HG03060 (cell line): ENCODE measurements around the gene ST6GALNAC6.

Experiments used
- ATAC-seq: cut with Tn5 transposase; IDR thresholded peaks from one replicate; pipeline ENCODE4 v1.9.1; 2021; ENCODE audit warnings: low read depth, moderate number of reproducible peaks; ENCODE audit not compliant: unreplicated experiment

ST6GALNAC6 gene

DNA sequence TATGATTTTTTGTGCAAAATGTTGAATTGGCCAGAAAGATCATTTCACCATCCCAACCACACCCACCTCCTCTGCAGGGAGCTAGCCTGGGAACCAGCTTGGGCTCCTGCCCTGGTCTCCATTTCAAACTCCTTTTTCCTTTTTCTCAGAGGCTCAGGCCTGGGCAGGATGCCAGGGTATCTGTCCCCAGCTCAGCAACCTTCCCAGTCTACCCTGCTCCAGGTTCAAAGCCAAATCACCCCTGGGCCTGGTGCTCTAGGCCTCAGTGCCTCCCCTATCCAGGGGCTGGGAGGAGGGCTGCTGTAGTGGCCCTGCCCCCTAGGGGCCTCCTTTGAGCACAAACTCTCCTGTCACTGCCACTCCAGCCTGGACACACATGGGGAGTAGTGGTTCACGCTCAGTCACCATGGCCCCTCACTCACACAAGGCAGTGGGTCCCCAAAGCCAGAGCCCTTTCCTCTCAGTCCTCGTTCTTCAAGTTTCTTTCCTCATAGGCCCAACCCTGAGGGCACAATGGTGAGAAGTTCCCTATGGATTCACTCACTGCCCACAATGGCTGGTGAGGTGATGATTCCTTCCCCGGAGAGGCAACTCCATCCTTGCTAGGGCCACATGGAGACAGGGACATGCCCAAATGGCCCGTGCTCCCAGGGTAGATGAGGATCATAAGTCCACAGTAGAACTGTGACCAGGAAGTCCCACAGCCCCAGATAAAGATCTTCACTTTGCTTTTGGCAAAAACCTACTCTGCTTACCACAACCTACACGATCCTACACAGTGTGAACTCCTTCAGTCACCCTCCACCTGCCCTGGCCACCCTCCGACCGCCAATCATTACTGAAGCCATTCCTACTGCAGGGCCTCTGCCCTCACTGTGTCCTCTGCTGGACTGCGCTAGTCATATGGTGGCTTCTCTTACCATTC is 19.0 kb upstream of the ST6GALNAC6 start:
- ATAC-seq, result no peak

DNA sequence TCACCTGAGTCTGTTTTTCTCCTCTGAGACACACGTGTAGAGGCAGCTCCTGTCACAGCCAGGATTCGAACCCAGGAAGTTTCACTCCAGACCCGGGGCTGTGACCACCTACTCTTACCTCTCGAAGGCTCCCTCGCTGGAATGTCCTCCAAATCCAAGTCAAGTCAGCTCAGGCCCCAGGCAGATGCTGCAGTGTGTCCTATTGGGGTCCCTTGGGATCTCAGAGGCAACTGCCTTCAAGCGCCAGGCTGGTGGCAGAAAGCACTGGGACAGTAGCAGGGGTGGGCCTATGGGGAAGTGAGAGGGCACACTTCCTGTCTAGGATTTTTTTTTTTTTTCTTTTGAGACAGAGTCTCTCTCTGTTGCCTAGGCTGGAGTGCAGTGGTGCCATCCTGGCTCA is 18.2 kb upstream of the ST6GALNAC6 start:
- ATAC-seq, result no peak

DNA sequence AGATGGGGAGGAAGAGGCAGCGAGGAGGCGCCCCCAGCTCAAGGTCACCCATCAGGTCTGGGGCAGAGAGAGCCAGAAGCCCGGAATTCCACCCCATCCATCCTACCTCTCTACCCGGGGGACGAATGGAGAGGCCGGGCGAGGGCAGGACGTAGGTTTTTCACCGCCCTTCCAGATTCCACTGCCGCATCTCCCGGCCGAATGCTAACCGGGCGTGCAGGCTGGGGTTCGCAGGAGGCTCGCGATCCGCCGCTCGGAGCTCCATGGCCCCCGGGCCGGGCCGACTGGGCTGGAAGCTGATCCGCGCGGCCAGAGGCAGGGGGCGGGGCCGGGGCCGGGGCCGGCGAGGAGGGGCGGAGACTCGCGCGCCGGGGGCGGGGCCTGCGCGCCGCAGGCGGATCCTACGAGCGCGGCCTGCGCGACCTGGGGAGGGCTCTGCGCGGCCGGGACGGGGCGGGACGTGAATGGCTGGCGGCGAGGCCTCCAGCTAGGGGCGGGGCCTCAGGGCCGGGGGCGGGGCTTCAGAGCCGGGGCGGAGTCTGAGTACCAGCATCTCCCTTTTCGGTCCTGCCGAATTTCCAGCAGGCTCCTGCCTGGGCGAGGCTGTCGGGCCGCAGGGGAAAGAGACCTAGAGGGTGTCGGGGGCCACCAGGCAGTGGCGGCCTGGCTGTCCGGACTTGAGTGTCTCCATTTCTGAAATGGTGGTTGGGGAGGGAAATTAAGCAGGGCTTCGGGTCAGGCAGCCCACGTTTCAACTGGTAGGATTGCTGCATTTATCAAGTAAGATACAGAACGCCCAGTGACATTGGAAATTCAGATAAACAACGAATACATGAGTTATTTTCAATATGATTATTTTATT is 17.5 kb upstream of the ST6GALNAC6 start, which contains the start of gene ST6GALNAC4:
TSS of gene ST6GALNAC4 (minus strand) at position 322 of the 862 bp plus-strand sequence. CDS start 622 bp downstream, outside the sequence.
- ATAC-seq, result no peak

DNA sequence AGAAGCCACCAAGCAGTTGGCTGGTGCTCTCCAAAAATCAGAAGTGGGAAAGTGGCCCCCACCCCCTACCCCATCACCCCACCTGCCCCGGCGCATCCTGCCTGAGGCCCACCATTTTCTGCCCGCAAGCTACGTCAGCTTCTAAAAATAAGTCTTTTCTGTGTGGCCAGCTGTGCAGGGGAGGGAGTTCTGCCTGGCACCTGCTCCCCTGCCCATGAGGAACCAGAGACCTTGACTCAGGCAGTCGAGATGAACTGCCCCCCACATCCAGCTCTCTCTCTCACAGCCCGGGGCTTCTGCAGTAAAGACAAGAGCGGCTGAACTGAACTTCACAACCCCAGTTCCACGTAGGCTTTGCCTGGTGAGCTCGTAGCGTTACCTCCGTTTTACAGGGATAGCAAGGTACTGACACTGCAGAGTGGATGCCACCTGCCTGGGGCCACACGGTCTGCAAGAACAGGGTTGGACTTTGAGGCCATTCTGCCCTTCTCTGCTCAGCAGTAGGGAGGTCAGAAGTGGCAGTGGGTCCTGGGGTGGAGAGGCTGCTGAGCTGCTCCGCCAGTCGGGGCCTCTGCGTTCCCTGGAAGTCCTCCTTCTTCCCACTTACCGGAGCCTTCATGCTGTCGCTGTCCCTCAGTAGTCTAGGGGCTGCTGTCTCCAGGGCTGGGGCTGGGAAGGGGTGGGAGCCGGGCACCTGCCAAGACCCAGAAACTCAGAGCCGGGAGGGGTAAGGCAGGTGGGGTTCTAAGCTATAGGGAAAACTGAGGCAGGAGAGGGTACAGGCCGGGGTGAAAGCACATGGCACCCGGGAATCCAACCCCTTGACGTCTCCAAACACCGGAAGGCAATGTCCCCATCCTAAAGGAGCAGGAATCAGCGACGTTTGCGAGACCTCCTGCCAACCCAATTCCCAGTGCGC is 16.7 kb upstream of the ST6GALNAC6 start:
- no peak for ATAC-seq

DNA sequence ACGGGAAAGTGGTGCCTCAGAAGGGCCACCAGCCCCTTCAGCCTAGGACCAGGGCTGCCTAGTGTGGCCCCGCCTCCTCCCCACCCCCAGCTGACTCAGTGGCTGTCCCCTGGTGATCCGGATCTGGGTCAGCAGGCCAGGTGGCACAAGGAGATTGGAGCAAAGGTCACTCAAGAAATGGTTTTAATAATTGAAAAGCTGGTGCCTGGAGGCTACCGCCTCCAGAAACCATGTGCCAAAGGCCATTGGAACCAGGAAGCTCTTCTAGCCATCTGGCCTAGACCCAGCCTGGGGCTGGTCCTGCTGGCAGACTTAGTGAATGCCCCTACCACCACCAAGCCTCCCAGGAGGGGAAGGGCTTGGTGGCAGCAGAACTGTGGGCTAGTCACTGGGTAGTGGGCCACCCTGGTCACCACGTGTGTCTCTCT is 15.9 kb upstream of the ST6GALNAC6 start:
- ATAC-seq, result no peak

DNA sequence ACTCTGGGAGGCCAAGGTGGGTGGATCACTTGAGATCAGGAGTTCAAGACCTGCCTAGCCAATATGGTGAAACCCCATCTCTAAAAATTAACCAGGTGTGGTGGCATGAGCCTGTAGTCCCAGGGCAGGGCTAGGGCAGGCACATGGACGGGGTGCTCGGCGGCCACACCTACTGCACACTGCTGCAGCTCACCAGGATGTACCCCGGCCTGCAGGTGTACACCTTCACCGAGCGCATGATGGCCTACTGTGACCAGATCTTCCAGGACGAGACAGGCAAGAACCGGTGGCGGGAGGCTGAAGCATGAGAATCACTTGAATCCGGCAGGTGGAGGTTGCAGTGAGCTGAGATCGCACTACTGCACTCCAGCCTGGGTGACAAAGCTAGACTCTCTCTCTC is 14.3 kb upstream of the ST6GALNAC6 start:
- no peak for ATAC-seq

DNA sequence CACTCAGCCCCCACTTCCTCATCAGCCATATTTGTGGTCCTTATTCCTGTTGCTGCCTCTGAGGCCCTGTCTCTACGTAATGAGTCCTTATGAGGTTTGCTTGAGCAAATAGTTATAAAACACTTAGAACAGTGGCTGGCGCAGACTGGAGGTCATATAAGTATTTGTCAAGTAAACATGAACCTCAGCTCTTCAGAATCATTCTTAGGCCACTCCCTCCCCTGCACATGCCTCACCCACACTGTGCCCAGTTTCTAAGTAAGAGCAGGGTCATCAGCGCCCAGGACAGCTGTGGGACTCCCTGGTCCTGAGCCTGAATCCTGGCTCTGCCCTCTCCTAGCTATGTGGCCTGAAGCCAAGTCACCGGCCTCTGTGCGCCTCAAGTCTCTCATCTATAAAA is 13.5 kb upstream of the ST6GALNAC6 start:
- no peak for ATAC-seq

DNA sequence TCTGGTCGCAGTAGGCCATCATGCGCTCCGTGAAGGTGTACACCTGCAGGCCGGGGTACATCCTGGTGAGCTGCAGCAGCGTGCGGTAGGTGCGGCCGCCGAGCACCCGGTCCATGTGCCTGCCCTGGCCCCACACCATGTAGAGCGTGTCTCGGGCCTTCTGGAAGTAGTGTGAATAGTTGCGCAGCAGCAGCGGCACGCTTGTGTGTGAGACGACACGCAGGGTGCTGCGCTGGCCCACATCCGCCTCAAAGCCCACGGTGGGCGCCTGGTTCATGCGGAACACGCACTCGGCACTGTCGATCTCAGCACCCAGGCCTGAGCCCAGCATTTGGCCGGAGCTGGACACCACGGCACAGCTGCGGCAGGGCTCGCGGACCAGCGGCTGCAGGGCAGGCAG is 12.9 kb upstream of the ST6GALNAC6 start:
- ATAC-seq, result no peak

DNA sequence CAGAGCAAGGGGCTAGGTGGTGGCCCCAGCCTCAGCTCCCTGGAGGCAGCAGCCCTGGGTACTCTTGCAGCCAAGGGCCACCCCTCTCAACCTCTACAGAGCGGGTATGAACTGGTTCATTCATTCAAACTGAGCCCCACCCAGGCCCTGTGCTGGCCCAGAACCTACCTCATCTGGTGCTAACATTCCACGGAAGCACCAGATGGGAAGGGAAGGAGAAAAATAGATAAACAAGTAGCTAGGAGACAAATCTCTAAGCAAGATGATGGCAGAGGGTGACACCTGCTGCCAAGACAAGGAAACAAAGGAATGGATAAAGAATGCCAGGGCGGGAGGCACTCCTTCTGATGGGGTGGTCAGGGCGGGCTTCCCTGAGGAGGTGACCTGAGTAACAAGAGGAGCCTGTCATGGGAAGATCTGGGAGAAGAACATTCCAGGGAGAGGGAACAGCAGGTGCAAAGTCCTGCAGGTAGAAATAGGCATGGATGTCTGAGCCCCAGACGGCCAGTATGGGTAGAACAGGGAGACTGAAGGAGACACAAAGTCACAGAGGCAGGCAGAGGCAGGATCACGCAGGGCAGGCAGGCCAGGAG is 11.3 kb upstream of the ST6GALNAC6 start:
- ATAC-seq, result no peak

DNA sequence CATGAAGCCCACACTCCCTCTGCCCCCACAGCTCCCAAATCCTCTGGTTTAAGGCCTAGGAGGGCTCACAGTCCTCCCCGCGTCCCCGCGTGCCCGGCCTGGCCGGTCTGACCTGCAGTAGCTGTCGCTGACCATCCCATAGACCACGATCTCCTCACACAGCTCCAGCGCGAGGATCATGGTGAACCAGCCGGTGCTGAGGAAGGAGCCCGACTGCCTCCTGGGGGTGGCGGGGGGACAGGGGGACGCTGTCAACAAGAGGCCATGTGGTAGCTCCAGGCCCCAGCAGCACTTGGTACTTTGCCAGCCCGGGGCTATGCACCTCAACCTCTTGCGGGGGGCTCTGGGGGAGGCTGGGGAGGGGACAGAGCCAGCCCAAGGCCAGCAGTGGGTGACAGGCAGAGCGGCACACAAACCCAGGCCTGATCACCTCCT is 10.5 kb upstream of the ST6GALNAC6 start:
- no peak for ATAC-seq

DNA sequence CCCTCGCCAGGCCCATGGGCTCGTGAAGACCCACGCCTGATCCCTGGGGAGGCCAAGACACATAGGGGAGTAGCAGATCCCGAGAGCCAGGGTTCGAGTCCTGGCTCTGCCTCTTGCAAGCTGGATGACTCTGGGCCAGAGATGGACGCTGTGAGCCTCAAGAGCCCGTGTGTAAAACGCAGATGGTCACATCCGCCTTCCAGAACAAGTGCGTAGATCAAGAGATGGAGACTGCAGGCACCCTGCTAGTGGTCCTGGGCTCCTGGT is 9.2 kb upstream of the ST6GALNAC6 start:
- no peak for ATAC-seq

DNA sequence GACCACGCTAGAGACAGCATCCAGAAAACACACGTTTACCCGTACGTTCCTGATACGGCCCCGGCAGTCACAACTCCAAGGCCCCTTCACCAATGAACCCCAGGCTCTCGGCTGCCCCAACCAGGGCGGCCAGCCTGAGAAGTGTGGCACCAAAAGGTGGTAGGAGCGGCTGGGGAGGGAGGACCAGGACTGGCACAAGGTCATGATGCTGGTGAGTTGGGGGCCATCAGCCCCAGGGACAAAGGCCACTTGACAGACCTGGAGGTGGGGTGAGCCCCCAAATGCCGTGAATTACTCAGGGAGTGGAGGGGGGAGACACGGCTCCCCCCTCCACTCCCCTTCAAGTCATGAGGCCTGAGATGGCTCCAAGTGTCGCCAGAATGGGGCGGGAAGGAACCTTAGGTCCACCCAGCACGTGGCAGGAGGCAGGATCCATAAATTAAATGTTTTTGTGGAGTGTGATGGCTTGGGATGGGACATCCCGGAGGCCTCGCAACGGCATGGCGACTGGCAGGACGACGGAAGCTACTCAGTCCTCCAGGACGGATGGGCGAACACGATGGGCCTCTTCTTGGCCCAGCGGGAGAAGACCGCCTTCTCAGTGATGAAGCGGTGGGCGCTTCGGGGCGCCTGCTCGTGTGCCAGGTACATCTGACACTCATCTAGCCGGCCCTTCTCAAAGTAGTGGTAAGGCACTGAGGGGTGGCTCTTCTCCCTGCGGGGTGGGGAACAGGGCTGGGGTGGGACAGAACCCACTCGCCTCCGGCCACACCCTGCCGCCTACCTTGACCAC is 8.7 kb upstream of the ST6GALNAC6 start:
- ATAC-seq, result no peak

DNA sequence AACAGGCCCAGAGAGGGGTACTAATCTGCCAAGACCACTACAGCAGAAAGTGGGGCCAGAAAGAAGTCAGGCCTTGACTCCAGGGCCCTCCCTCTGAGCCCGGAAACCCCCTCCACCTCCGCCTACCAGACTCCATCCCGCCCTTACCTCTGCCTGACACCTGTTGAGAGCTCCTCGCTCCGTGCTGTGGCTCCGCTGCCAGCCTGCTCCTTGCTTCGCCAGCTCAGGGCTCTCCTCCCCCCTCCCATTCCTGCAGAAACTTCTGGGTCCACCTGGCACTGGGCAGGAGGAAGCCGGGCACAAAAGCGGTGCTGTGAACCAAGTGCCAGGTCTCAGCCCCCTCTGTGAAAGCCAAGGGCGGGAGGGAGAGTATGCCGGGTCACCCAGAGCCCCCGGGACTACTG is 6.4 kb upstream of the ST6GALNAC6 start:
- no peak for ATAC-seq

DNA sequence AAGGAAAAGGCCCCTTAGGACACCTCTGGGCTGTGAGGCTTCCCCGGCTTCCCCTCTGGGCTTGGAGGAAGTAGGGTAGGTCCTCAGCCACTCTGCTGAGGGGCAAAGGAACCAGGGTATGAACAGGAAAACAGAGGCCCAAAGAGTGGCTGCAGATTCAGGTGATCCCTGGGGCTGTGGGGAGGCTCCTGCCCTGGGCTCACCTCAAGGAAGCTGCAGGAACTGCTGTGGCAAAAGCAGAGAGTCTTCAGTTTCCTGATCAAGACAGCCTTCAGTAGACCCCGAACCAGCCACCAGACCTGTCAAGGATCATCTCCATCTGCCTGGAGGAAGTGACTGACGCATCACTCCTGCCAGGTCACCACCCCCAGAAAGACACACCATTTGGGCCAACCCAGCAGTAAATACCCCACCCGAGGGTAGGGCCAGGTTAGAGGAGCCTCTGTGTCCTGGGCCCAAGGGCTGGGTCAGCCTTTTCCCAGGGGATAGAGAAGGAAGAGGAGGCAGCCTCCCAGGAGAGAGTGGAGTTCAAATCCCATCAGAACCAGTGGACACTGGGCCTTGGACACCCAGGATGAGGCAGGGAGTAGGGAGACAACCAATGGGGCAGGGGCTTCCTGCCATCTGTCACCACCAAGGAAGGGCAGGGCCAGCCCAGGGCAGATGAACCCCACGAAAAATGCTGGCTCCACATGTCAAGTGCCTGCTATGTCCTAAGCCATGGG is 5.8 kb upstream of the ST6GALNAC6 start:
- ATAC-seq, result no peak

DNA sequence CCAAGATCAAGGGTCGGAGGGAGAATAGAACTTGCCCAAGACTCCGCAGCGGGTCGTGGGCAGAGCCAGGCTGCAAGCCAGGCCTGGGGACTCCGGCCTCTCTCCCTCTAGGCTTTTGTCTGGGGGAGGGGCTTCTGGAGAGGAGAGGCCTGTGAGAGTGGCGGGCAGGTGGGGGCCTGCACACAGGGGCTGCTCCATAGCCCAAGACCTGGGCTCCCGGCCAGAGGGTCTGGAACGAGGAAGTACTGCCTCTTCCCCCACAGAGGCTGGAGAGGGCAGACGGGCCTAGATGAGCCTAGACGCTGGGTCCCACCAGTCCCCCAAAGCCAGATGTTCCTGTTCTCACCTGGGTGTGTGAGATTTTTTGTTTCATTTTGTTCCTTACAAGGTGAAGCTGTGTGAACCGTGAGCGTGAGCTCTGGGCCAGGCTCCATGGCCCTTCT is 5.2 kb upstream of the ST6GALNAC6 start:
- ATAC-seq, result no peak

DNA sequence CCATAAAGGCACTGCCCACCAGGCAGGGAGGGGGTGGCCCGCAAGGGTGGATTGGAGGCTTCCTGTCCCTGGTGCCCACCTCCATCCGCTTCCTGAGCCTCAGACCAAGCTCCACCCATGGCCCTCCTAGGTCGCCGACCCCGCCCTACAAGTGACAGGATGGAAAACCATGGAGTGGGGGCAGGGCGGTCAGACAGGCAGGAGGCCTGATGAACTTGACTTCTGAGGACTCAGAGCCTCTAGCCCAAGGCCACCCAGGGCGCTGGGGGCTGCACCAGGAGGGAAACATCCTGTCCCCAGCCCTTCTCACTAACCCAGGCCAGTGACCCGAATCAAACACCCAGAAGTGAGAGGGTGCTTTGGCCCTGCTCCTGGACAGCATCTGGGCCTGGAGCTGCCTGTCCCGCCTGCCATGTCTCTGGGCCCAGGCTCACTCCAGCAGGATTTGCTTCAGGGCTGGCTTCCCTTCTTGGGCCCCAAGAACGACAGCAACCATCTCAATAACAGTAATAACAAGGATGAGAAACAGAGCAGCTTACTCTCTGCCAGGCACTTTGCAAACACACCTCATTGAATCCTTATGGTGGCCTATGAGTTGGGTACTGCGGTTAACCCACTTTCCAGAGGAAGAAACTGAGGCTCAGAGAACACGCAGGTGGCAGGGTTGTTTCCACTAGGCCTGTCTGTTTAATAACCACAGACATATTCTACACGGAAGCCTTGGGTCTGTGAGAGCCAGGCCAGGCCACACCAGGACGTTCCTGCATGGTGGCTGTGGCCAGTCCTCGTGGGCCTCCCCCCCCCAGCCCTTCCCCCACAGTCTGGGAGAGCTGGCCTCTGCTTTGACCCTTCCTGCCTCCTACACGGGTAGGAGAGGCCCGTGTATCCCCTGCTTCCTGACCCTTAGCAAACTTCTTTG is 4.4 kb upstream of the ST6GALNAC6 start:
- ATAC-seq, result no peak

DNA sequence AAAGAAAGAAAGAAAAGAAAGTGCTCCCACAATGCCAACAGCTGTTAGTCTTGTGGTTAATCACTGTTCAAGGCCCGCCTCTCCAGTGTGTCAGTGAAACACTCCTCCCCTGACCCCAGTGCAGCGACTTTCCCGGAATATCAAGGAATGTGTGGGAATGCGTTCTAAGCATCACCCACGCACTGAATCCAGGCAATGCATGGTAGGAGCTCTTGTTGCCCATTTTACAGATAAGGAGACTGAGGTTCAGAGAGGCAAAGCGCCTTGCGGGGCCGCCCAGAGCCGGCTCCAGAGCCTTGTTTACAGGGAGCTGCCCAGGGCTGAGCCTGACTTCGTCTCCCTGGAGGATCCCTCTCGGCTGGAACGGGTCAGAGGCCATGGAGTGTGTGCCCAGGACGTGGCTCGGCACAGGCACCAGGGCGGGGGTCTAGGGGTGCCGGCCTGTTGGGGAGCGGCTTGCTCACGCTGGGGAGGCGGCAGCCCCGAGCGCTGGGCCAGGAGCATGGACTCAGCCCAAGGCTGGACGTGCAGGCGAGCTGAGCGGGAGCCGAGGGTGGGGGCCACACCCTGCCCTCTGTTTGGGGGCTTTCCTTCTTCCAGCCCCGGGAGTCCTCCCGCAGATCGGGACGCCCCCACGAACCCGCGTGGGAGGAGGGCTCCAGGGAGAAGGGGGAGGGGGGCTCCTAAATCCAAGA is 823 bp downstream of the ST6GALNAC6 start:
- no peak for ATAC-seq
